ENCODE data around the gene IKZF2. TPM values are rescaled to one million over a fixed set of nuclear protein-coding genes. Genes with fewer than 3 reads are reported as not detected.

Gene IKZF2
- polyA plus RNA-seq, 2 of the 4 experiments (the other 2 are of a cell fraction), result 0.17 to 0.44 TPM

DNA sequence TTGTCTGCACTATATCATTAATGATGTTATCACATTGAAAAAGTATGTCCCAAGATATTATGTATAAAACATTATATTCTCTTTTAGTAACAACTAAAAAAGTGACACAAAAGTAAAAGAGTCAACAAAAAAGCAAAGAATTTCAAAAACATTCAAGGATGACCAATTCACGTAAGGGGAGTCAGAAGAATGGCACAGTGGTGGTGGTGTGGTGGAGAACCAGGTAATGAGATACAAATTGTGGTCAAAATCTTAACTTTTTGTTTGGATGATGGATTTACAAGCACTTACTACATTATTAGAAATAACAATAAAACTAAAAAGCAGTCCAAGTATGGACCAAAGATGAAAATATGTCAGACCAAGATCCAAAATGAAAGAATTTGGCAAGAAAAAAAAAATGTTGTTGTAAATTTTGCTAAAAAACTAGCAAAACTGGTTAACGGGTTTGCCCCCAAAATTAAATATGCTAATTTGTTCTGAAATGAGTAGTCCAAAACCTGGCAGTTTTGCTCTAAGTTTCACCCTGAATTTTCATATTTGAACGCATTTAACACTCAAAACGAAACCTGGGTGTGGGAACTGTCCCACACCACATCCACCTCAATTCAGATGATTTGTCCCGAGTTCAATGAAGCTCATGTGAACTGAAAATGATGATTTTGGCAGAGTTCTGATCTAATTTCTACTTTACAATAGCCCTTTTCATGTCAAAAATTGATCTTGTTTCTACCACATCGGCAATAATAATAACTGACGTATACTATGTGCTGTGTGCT is 135.8 kb downstream of the IKZF2 start:
- no peak for ATAC-seq
- no peak for DNase-seq (ENCODE audit: low read depth in 1 of 2, low spot score in 1 of 2)
- POLR2A ChIA-PET, result no interaction called here
- TF ChIP-seq, protein P1, sequence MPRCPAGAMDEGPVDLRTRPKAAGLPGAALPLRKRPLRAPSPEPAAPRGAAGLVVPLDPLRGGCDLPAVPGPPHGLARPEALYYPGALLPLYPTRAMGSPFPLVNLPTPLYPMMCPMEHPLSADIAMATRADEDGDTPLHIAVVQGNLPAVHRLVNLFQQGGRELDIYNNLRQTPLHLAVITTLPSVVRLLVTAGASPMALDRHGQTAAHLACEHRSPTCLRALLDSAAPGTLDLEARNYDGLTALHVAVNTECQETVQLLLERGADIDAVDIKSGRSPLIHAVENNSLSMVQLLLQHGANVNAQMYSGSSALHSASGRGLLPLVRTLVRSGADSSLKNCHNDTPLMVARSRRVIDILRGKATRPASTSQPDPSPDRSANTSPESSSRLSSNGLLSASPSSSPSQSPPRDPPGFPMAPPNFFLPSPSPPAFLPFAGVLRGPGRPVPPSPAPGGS (IDR thresholded peaks at IDR 0.05), result no peak
- TF ChIP-seq, protein P2, sequence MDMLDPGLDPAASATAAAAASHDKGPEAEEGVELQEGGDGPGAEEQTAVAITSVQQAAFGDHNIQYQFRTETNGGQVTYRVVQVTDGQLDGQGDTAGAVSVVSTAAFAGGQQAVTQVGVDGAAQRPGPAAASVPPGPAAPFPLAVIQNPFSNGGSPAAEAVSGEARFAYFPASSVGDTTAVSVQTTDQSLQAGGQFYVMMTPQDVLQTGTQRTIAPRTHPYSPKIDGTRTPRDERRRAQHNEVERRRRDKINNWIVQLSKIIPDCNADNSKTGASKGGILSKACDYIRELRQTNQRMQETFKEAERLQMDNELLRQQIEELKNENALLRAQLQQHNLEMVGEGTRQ (IDR thresholded peaks at IDR 0.05), result no peak
- TF ChIP-seq, protein P3, sequence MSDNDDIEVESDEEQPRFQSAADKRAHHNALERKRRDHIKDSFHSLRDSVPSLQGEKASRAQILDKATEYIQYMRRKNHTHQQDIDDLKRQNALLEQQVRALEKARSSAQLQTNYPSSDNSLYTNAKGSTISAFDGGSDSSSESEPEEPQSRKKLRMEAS (IDR thresholded peaks at IDR 0.05), result no peak
- TF ChIP-seq, protein P4, sequence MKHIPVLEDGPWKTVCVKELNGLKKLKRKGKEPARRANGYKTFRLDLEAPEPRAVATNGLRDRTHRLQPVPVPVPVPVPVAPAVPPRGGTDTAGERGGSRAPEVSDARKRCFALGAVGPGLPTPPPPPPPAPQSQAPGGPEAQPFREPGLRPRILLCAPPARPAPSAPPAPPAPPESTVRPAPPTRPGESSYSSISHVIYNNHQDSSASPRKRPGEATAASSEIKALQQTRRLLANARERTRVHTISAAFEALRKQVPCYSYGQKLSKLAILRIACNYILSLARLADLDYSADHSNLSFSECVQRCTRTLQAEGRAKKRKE (CRISPR knock-in tag; IDR thresholded peaks at IDR 0.05; ENCODE audit: low read depth), result no peak
- TF ChIP-seq POLR2AphosphoS2 (conservative IDR thresholded peaks at IDR 0.05; ENCODE audit: low read length) (no peak), NFE2L2 (conservative IDR thresholded peaks at IDR 0.05; ENCODE audit: low read length) (no peak)
- no peak overlapping the region for H3K4me2 ChIP-seq
- no peaks in the 10 kb centered on the region for H3K4me1 ChIP-seq
- H3K4me3 ChIP-seq, result no peak overlapping the region
- WGBS (ENCODE audit: missing lambda C conversion rate), result 48% methylated on average over 7 of the region's 7 CpGs
- FAIRE-seq, result no peak
- H3K27ac ChIP-seq, result no peak overlapping the region
- no peaks in the 10 kb centered on the region for H3K9me3 ChIP-seq
- CTCF ChIA-PET, result no interaction called here

DNA sequence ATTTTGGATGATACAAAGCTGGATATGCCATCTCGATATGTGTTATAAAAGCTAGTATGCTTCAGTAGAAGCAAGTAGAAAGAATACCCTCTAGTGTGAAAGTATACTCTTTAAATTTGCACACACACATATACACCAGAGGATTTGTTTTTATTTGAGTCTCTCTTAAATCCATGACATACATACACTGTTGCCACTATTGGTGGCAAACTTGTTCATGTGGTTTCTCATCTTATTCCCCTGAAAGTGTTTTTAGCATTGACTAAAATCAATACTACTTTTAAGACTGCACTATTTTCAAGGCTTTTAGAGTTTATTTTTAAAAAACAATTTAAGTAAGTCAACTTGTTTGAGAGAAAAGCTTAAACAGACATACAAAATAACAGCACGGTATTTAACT is 137.4 kb downstream of the IKZF2 start:
- FAIRE-seq (no peak), ATAC-seq (no peak), DNase-seq (ENCODE audit: low read depth in 1 of 2, low spot score in 1 of 2) (no peak)
- ChIA-PET POLR2A (no interaction called here), CTCF (no interaction called here)
- H3K4me2 ChIP-seq, result no peak overlapping the region
- H3K9me3 ChIP-seq, result no peaks in the 10 kb centered on the region
- 36% methylated on average over 2 of the region's 2 CpGs for WGBS (ENCODE audit: missing lambda C conversion rate)
- H3K27ac ChIP-seq, result no peak overlapping the region
- H3K4me3 ChIP-seq, result no peak overlapping the region
- TF ChIP-seq CBX8 (IDR thresholded peaks at IDR 0.05), result no peak
- TF ChIP-seq, protein P5, sequence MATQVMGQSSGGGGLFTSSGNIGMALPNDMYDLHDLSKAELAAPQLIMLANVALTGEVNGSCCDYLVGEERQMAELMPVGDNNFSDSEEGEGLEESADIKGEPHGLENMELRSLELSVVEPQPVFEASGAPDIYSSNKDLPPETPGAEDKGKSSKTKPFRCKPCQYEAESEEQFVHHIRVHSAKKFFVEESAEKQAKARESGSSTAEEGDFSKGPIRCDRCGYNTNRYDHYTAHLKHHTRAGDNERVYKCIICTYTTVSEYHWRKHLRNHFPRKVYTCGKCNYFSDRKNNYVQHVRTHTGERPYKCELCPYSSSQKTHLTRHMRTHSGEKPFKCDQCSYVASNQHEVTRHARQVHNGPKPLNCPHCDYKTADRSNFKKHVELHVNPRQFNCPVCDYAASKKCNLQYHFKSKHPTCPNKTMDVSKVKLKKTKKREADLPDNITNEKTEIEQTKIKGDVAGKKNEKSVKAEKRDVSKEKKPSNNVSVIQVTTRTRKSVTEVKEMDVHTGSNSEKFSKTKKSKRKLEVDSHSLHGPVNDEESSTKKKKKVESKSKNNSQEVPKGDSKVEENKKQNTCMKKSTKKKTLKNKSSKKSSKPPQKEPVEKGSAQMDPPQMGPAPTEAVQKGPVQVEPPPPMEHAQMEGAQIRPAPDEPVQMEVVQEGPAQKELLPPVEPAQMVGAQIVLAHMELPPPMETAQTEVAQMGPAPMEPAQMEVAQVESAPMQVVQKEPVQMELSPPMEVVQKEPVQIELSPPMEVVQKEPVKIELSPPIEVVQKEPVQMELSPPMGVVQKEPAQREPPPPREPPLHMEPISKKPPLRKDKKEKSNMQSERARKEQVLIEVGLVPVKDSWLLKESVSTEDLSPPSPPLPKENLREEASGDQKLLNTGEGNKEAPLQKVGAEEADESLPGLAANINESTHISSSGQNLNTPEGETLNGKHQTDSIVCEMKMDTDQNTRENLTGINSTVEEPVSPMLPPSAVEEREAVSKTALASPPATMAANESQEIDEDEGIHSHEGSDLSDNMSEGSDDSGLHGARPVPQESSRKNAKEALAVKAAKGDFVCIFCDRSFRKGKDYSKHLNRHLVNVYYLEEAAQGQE (IDR thresholded peaks at IDR 0.05), result no peak
- TF ChIP-seq CEBPB (IDR thresholded peaks at IDR 0.05), result no peak
- no peak for TF ChIP-seq HDAC2 (IDR thresholded peaks at IDR 0.05)
- TF ChIP-seq TFCP2L1 (CRISPR knock-in tag; IDR thresholded peaks at IDR 0.05), result no peak
- no peak for TF ChIP-seq EHF (CRISPR knock-in tag; IDR thresholded peaks at IDR 0.05)
- TF ChIP-seq NFE2L2 (conservative IDR thresholded peaks at IDR 0.05; ENCODE audit: low read length), result no peak
- TF ChIP-seq CHD2 (IDR thresholded peaks at IDR 0.05; ENCODE audit: low read length, partially characterized antibody), result no peak
- no peak for TF ChIP-seq HOXB13 (CRISPR knock-in tag; IDR thresholded peaks at IDR 0.05; ENCODE audit: low read depth)
- TF ChIP-seq, protein P6, sequence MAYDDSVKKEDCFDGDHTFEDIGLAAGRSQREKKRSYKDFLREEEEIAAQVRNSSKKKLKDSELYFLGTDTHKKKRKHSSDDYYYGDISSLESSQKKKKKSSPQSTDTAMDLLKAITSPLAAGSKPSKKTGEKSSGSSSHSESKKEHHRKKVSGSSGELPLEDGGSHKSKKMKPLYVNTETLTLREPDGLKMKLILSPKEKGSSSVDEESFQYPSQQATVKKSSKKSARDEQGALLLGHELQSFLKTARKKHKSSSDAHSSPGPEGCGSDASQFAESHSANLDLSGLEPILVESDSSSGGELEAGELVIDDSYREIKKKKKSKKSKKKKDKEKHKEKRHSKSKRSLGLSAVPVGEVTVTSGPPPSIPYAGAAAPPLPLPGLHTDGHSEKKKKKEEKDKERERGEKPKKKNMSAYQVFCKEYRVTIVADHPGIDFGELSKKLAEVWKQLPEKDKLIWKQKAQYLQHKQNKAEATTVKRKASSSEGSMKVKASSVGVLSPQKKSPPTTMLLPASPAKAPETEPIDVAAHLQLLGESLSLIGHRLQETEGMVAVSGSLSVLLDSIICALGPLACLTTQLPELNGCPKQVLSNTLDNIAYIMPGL (CRISPR knock-in tag; IDR thresholded peaks at IDR 0.05; ENCODE audit: borderline replicate concordance), result no peak
- H3K4me1 ChIP-seq, result no peaks in the 10 kb centered on the region
